Rectal smooth muscle tissue (tissue), 1 donor: ENCODE measurements around the gene PTTG1.

Source experiments
- H3K27ac ChIP-seq: one replicate; pipeline ENCODE4 v1.7.0; 2013; ENCODE audit warnings: low read depth, low read length, inconsistent platforms
- H3K27me3 ChIP-seq: one replicate; pipeline ENCODE4 v1.7.0; 2013; ENCODE audit warnings: low read length; ENCODE audit not compliant: control insufficient read depth, insufficient read depth
- H3K36me3 ChIP-seq: one replicate; pipeline ENCODE4 v1.7.0; 2013; ENCODE audit warnings: low read length; ENCODE audit not compliant: control insufficient read depth, insufficient read depth
- H3K4me1 ChIP-seq: one replicate; pipeline ENCODE4 v1.7.0; 2013; ENCODE audit warnings: low read length; ENCODE audit not compliant: control insufficient read depth, insufficient read depth
- H3K4me3 ChIP-seq: one replicate; pipeline ENCODE4 v1.7.0; 2013; ENCODE audit warnings: low read length
- H3K9ac ChIP-seq: one replicate; pipeline ENCODE4 v1.7.0; 2013; ENCODE audit warnings: low read length

Gene PTTG1

GRCh38 chr5:160460377-160461049 lies 38.9 kb downstream of the PTTG1 start:
- H3K36me3 ChIP-seq = no peaks in the 10 kb centered on the region
- H3K27me3 ChIP-seq = no peaks in the 10 kb centered on the region
- no peak overlapping the region for H3K4me3 ChIP-seq
- H3K4me1 ChIP-seq = no peaks in the 10 kb centered on the region
- H3K27ac ChIP-seq = no peak overlapping the region
- H3K9ac ChIP-seq = no peak overlapping the region

GRCh38 chr5:160461378-160461777 lies 39.7 kb downstream of the PTTG1 start:
- Histone ChIP-seq H3K27ac (no peak overlapping the region), H3K9ac (no peak overlapping the region), H3K36me3 (no peaks in the 10 kb centered on the region), H3K4me3 (no peak overlapping the region), H3K27me3 (no peaks in the 10 kb centered on the region), H3K4me1 (no peaks in the 10 kb centered on the region)

GRCh38 chr5:160462167-160462566 lies 40.5 kb downstream of the PTTG1 start:
- Histone ChIP-seq H3K27me3 (no peaks in the 10 kb centered on the region), H3K4me3 (no peak overlapping the region), H3K9ac (no peak overlapping the region), H3K4me1 (peaks cover 2% of the 10 kb centered on the region), H3K36me3 (no peaks in the 10 kb centered on the region), H3K27ac (no peak overlapping the region)

GRCh38 chr5:160463227-160463626 lies 41.6 kb downstream of the PTTG1 start:
- Histone ChIP-seq H3K4me1 (peaks cover 3% of the 10 kb centered on the region), H3K27ac (no peak overlapping the region), H3K9ac (no peak overlapping the region), H3K27me3 (no peaks in the 10 kb centered on the region), H3K36me3 (no peaks in the 10 kb centered on the region), H3K4me3 (no peak overlapping the region)

- no peaks in the 10 kb centered on the region for H3K27me3 ChIP-seq
- H3K27ac ChIP-seq = no peak overlapping the region
- H3K4me3 ChIP-seq = no peak overlapping the region
- H3K36me3 ChIP-seq = no peaks in the 10 kb centered on the region
- H3K9ac ChIP-seq = no peak overlapping the region
- peaks cover 3% of the 10 kb centered on the region for H3K4me1 ChIP-seq
Observed at GRCh38 chr5:160463740-160464465, 42.2 kb downstream of the PTTG1 start.

- Histone ChIP-seq H3K4me1 (peaks cover 3% of the 10 kb centered on the region), H3K27ac (no peak overlapping the region), H3K36me3 (no peaks in the 10 kb centered on the region), H3K9ac (no peak overlapping the region), H3K27me3 (no peaks in the 10 kb centered on the region), H3K4me3 (no peak overlapping the region)
Observed at GRCh38 chr5:160464466-160464797, 42.8 kb downstream of the PTTG1 start.

GRCh38 chr5:160466116-160466515 lies 44.5 kb downstream of the PTTG1 start:
- no peak overlapping the region for H3K27ac ChIP-seq

GRCh38 chr5:160466889-160467554 lies 45.4 kb downstream of the PTTG1 start:
- Histone ChIP-seq H3K36me3 (no peaks in the 10 kb centered on the region), H3K9ac (no peak overlapping the region), H3K27me3 (no peaks in the 10 kb centered on the region), H3K4me1 (peaks cover 3% of the 10 kb centered on the region), H3K27ac (no peak overlapping the region), H3K4me3 (no peak overlapping the region)

More at GRCh38 chr5:160466116-160466515, 44.5 kb downstream of the PTTG1 start:
- H3K27me3 ChIP-seq = no peaks in the 10 kb centered on the region
- H3K4me1 ChIP-seq = peaks cover 3% of the 10 kb centered on the region
- no peaks in the 10 kb centered on the region for H3K36me3 ChIP-seq
- no peak overlapping the region for H3K4me3 ChIP-seq
- no peak overlapping the region for H3K9ac ChIP-seq

GRCh38 chr5:160467555-160468362 lies 46.1 kb downstream of the PTTG1 start:
- no peak overlapping the region for H3K9ac ChIP-seq
- no peak overlapping the region for H3K27ac ChIP-seq
- peak overlapping the region; percentile 53 for H3K4me3 ChIP-seq
- H3K27me3 ChIP-seq = no peaks in the 10 kb centered on the region
- peaks cover 3% of the 10 kb centered on the region for H3K4me1 ChIP-seq
- H3K36me3 ChIP-seq = no peaks in the 10 kb centered on the region

GRCh38 chr5:160468363-160468975 lies 46.8 kb downstream of the PTTG1 start:
- Histone ChIP-seq H3K27ac (no peak overlapping the region), H3K4me3 (peak overlapping the region; percentile 53), H3K4me1 (peaks cover 3% of the 10 kb centered on the region), H3K9ac (no peak overlapping the region), H3K36me3 (no peaks in the 10 kb centered on the region), H3K27me3 (no peaks in the 10 kb centered on the region)

- H3K4me1 ChIP-seq = peaks cover 3% of the 10 kb centered on the region
- no peak overlapping the region for H3K27ac ChIP-seq
- no peaks in the 10 kb centered on the region for H3K36me3 ChIP-seq
- no peaks in the 10 kb centered on the region for H3K27me3 ChIP-seq
- H3K9ac ChIP-seq = no peak overlapping the region
- H3K4me3 ChIP-seq = peak overlapping the region; percentile 35
Observed at GRCh38 chr5:160469156-160470144, 47.8 kb downstream of the PTTG1 start.
